Keratinocyte (primary cell): Measurements from ENCODE around the gene ITGAE. TPM values are rescaled to one million over a fixed set of nuclear protein-coding genes. Genes with fewer than 3 reads are reported as not detected.

Source experiments
- DNase-seq: peaks from one replicate; pipeline ENCODE4 v3.0.0-alpha.2; 2011; ENCODE audit warnings: low read depth, missing footprints, low spot score
- FAIRE-seq: peaks from 2 replicates; lab custom pipeline; 2011; peaks lifted over from hg19 to GRCh38; lab: Jason Lieb, UNC
- H2AFZ ChIP-seq: 2 replicates; pipeline ENCODE4 v1.6.0; 2012; ENCODE audit warnings: low read length, control low read depth, inconsistent platforms; ENCODE audit not compliant: control insufficient read depth
- H3K27ac ChIP-seq: 2 replicates; pipeline ENCODE4 v1.5.1; 2011; ENCODE audit warnings: low read length; ENCODE audit not compliant: control insufficient read depth, insufficient read depth
- H3K27me3 ChIP-seq: 3 replicates; pipeline ENCODE4 v1.6.0; 2011; ENCODE audit warnings: low read length; ENCODE audit not compliant: control insufficient read depth, insufficient read depth; ENCODE audit errors: extremely low read depth
- H3K36me3 ChIP-seq, 2 experiments: 2 replicates in 1 of 2; 3 replicates in 1 of 2; pipeline ENCODE4 v1.5.1; 2011; ENCODE audit warnings: low read length in 2 of 2, mild to moderate bottlenecking in 1 of 2; ENCODE audit not compliant: control insufficient read depth in 2 of 2, insufficient read depth in 2 of 2; ENCODE audit errors: extremely low read depth in 1 of 2
- H3K4me1 ChIP-seq: 3 replicates; pipeline ENCODE4 v1.5.1; 2011; ENCODE audit warnings: low read length; ENCODE audit not compliant: control insufficient read depth, insufficient read depth; ENCODE audit errors: extremely low read depth
- H3K4me2 ChIP-seq: 3 replicates; pipeline ENCODE4 v1.6.0; 2011; ENCODE audit warnings: low read depth, low read length; ENCODE audit not compliant: control insufficient read depth, insufficient read depth; ENCODE audit errors: extremely low read depth
- H3K4me3 ChIP-seq, 3 experiments: fragments of 200-600 bp in 1 of 3; sonication (generic) in 1 of 3; 2 replicates in 2 of 3; 3 replicates in 1 of 3; pipeline ENCODE4 v1.5.1; 2011 to 2016; ENCODE audit warnings: low read length in 3 of 3, mild to moderate bottlenecking in 3 of 3, control low read depth in 2 of 3, inconsistent platforms in 1 of 3, low read depth in 1 of 3, mixed read lengths in 1 of 3, mixed run types in 1 of 3, moderate library complexity in 1 of 3; ENCODE audit not compliant: control insufficient read depth in 2 of 3, insufficient read depth in 2 of 3; ENCODE audit errors: extremely low read depth in 1 of 3
- H3K79me2 ChIP-seq: 2 replicates; pipeline ENCODE4 v1.6.0; 2012; ENCODE audit warnings: low read length; ENCODE audit not compliant: control insufficient read depth, insufficient read depth
- H3K9ac ChIP-seq: 3 replicates; pipeline ENCODE4 v1.6.0; 2011; ENCODE audit warnings: low read length; ENCODE audit not compliant: control insufficient read depth, insufficient read depth; ENCODE audit errors: extremely low read depth
- H3K9me1 ChIP-seq: 3 replicates; pipeline ENCODE4 v1.6.0; 2011; ENCODE audit warnings: low read length; ENCODE audit not compliant: control insufficient read depth, insufficient read depth; ENCODE audit errors: extremely low read depth
- H3K9me3 ChIP-seq: 2 replicates; pipeline ENCODE4 v1.5.1; 2012; ENCODE audit warnings: low read depth, low read length; ENCODE audit not compliant: control insufficient read depth
- H4K20me1 ChIP-seq: 3 replicates; pipeline ENCODE4 v1.6.0; 2011; ENCODE audit warnings: low read length; ENCODE audit not compliant: control insufficient read depth, insufficient read depth; ENCODE audit errors: extremely low read depth
- EZH2 ChIP-seq: IDR thresholded peaks from one replicate; pipeline ENCODE4 v1.6.1; 2012; ENCODE audit warnings: inconsistent platforms, mild to moderate bottlenecking, low read length, moderate library complexity
- dilution Hi-C: fragments of 300-500 bp; cut with MboI; formaldehyde crosslinking; loops from one replicate; pipeline ENCODE4 v1.7.0; 2020; ENCODE audit warnings: low sequenced_read_pairs; ENCODE audit not compliant: extremely low pct_ligation_motif_present
- polyA plus RNA-seq, 5 experiments: library from polyadenylated mRNA; depleted of rRNA in 3 of 5; stranded (reverse) in 3 of 5; stranded (forward) in 1 of 5; unstranded in 1 of 5; fragments of >200 nt; gene quantifications; 1 replicate in 1 of 5; 2 replicates in 3 of 5; 3 replicates in 1 of 5; pipeline versions ENCODE4 v1.2.1 to v1.2.3, GENCODE V29; 2011 to 2012; ENCODE audit warnings: missing spikeins in 2 of 5, low read depth in 1 of 5, low replicate concordance in 1 of 5
- TF ChIP-seq, protein P1 (sequence below), 3 experiments: IDR thresholded peaks in 1 of 3; conservative IDR thresholded peaks in 1 of 3; optimal IDR thresholded peaks in 1 of 3; 2 replicates in 2 of 3; 3 replicates in 1 of 3; pipeline versions ENCODE3 to v1.5.1; 2011; ENCODE audit warnings: low read length in 3 of 3, mild to moderate bottlenecking in 3 of 3, moderate library complexity in 2 of 3, control low read depth in 1 of 3, inconsistent platforms in 1 of 3; ENCODE audit not compliant: insufficient read depth in 2 of 3; ENCODE audit errors: extremely low read depth in 1 of 3

ITGAE gene
- polyA plus RNA-seq, 1 donor (not counting 4 experiments of a cell fraction or from before 2014, with no cell fraction given) = 66.6 TPM

DNA sequence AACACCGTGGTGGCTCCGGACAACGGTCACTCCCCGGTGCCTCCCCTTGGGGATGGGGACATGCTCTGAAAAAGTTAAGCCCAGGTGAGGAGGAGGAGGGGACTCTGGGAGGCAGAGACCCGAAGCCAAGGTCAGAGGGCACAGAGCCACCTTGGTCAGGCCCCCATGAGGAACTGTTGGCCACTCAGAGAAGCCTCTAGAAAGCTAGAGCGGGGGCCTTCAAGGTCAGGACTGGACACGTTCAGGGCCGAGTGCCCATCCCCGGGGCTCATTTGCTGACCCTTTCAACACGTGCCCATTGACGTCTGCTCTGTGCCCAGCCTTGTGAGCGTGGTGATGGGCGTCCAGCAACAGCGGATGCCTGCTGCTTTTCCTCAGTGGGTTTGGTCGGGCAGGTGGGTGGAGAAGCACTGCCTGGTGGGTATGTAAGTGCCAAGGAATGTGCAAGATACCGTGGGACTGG, 39.0 kb downstream of the ITGAE start:
- no peaks in the 10 kb centered on the region for H3K79me2 ChIP-seq
- DNase-seq = no peak
- H3K9me3 ChIP-seq = no peaks in the 10 kb centered on the region
- no peak for FAIRE-seq
- H4K20me1 ChIP-seq = no peaks in the 10 kb centered on the region
- no peaks in the 10 kb centered on the region for H3K4me1 ChIP-seq
- dilution Hi-C loops = no loop called here
- H3K9ac ChIP-seq = no peak overlapping the region
- no peak overlapping the region for H3K4me2 ChIP-seq
- H3K9me1 ChIP-seq = no peaks in the 10 kb centered on the region
- TF ChIP-seq, protein P1, sequence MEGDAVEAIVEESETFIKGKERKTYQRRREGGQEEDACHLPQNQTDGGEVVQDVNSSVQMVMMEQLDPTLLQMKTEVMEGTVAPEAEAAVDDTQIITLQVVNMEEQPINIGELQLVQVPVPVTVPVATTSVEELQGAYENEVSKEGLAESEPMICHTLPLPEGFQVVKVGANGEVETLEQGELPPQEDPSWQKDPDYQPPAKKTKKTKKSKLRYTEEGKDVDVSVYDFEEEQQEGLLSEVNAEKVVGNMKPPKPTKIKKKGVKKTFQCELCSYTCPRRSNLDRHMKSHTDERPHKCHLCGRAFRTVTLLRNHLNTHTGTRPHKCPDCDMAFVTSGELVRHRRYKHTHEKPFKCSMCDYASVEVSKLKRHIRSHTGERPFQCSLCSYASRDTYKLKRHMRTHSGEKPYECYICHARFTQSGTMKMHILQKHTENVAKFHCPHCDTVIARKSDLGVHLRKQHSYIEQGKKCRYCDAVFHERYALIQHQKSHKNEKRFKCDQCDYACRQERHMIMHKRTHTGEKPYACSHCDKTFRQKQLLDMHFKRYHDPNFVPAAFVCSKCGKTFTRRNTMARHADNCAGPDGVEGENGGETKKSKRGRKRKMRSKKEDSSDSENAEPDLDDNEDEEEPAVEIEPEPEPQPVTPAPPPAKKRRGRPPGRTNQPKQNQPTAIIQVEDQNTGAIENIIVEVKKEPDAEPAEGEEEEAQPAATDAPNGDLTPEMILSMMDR (optimal IDR thresholded peaks at IDR 0.05 in 1 of 3, IDR thresholded peaks at IDR 0.05 in 1 of 3, conservative IDR thresholded peaks at IDR 0.05 in 1 of 3; ENCODE audit: extremely low read depth in 1 of 3, insufficient read depth in 2 of 3, low read length in 3 of 3) = no peak
- no peak for TF ChIP-seq EZH2
- H2AFZ ChIP-seq = no peak overlapping the region
- no peak overlapping the region for H3K4me3 ChIP-seq
- no peaks in the 10 kb centered on the region for H3K27me3 ChIP-seq
- no peaks in the 10 kb centered on the region for H3K36me3 ChIP-seq
- H3K27ac ChIP-seq = no peak overlapping the region

DNA sequence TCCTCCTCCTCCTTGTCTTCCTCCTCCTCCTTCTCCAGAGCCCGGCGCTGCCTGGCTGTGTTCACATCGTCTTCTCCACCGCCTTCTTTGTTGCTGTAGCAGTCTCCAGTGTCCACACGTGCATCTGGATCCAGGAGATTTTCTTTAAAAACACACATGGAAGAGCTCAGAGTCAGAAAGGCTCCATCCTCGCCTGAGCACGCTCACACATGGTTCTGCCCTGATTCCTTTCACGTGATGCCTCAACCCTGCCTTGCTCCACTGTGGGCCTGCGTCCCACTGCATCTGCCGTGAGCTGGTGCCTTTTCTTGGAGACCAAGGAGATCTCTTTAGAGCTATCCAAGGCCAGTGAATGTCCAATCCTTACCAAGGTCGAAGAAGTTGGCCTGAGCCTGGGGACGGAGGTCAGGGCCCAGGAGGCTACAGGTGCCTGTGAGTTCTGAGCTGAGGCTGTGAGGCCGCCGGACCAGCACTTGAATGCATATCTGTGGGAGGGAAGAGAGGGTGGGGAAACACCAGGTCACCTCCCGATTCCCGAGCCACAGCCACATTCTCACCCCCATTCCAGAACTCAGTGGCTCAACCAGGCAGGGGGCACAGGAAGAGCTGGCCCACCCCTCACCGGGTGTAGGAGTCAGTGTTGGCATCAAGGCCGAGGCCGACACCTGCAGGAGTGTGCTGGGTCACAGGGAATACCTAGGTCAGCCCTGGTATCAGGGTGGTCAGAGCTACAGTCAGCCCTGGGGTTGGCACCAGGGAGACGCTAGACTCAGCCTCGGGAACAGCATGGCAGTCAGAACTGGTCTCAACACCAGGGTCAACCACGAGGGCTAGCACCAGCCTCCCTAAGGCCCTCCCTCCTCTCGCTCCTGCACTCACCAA, 39.7 kb downstream of the ITGAE start:
- no peak overlapping the region for H3K4me2 ChIP-seq
- dilution Hi-C loops = no loop called here

More for the DNA sequence above, 39.7 kb downstream of the ITGAE start:
- Histone ChIP-seq H3K4me3 (no peak overlapping the region), H2AFZ (no peak overlapping the region), H3K9ac (no peak overlapping the region), H3K27me3 (no peaks in the 10 kb centered on the region), H3K27ac (no peak overlapping the region), H3K9me1 (no peaks in the 10 kb centered on the region), H3K9me3 (no peaks in the 10 kb centered on the region), H3K36me3 (no peaks in the 10 kb centered on the region), H3K4me1 (no peaks in the 10 kb centered on the region), H4K20me1 (no peaks in the 10 kb centered on the region), H3K79me2 (no peaks in the 10 kb centered on the region)
- DNase-seq (no peak), FAIRE-seq (no peak)
- TF ChIP-seq, protein P1 (optimal IDR thresholded peaks at IDR 0.05 in 1 of 3, IDR thresholded peaks at IDR 0.05 in 1 of 3, conservative IDR thresholded peaks at IDR 0.05 in 1 of 3; ENCODE audit: extremely low read depth in 1 of 3, insufficient read depth in 2 of 3, low read length in 3 of 3) = no peak
- no peak for TF ChIP-seq EZH2
